Suprapubic skin (tissue), 3 donors: ENCODE data around the gene KRTAP4-3.

Experiments used
- CTCF ChIP-seq, 2 donors: fragments of 200-600 bp in 1 of 2; fragments of 450-650 bp in 1 of 2; sonication (generic) in 1 of 2; IDR thresholded peaks; one replicate each; pipeline ENCODE4 v1.5.1; 2016 to 2019; ENCODE audit warnings: antibody characterized with exemption in 2 of 2, mild to moderate bottlenecking in 1 of 2, moderate library complexity in 1 of 2
- EP300 ChIP-seq: sonication (generic); formaldehyde crosslinking; IDR thresholded peaks from one replicate; pipeline ENCODE4 v1.6.1; 2017; ENCODE audit warnings: antibody characterized with exemption
- POLR2A ChIP-seq, 2 donors: fragments of 450-650 bp; IDR thresholded peaks; one replicate each; pipeline ENCODE4 v1.6.1; 2017; ENCODE audit warnings: antibody characterized with exemption in 2 of 2, mild to moderate bottlenecking in 2 of 2, moderate library complexity in 2 of 2

- TF ChIP-seq CTCF (IDR thresholded peaks at IDR 0.05) (no peak), EP300 (no peak), POLR2A (IDR thresholded peaks at IDR 0.05) (no peak)
Observed at GRCh38 chr17:41127371-41127770, 40.6 kb downstream of the KRTAP4-3 start.
